HepG2 (cell line): ENCODE data around the gene UBE2M. TPM values are rescaled to one million over a fixed set of nuclear protein-coding genes. Genes with fewer than 3 reads are reported as not detected.

Source experiments
- HIVEP1 ChIP-seq: sonication (generic); formaldehyde crosslinking; IDR thresholded peaks from 2 replicates; pipeline ENCODE4 v1.4.0; 2020; ENCODE audit warnings: mild to moderate bottlenecking, missing genetic modification reagents
- HOXA7 ChIP-seq: sonication (generic); formaldehyde crosslinking; IDR thresholded peaks from 2 replicates; pipeline ENCODE4 v1.8.1; 2022; ENCODE audit warnings: mild to moderate bottlenecking, missing genetic modification reagents, moderate library complexity
- KIAA2018 ChIP-seq: sonication (generic); formaldehyde crosslinking; IDR thresholded peaks from 2 replicates; pipeline ENCODE4 v1.5.0; 2020; ENCODE audit warnings: mild to moderate bottlenecking, missing genetic modification reagents, borderline replicate concordance
- NFRKB ChIP-seq: fragments of 450-650 bp; IDR thresholded peaks from 2 replicates; pipeline ENCODE4 v1.6.1; 2017
- PAF1 ChIP-seq: IDR thresholded peaks from 2 replicates; pipeline ENCODE4 v1.6.1; 2016; ENCODE audit warnings: missing genetic modification reagents, missing compliant biosample characterization
- POGZ ChIP-seq: sonication (generic); formaldehyde crosslinking; IDR thresholded peaks from 2 replicates; pipeline ENCODE4 v1.4.0; 2020; ENCODE audit warnings: mild to moderate bottlenecking, missing genetic modification reagents
- POLR2G ChIP-seq: fragments of 200-400 bp; formaldehyde crosslinking; IDR thresholded peaks from 2 replicates; pipeline ENCODE4 v1.6.1; 2018; ENCODE audit warnings: mild to moderate bottlenecking, low read depth, low read length, moderate library complexity
- SIN3B ChIP-seq: fragments of 150-350 bp; IDR thresholded peaks from 2 replicates; pipeline ENCODE4 v1.6.1; 2014; ENCODE audit warnings: low read length
- SRSF1 ChIP-seq: fragments of 200-400 bp; formaldehyde crosslinking; optimal IDR thresholded peaks from 2 replicates; pipeline ENCODE3; 2017; ENCODE audit warnings: mild to moderate bottlenecking, low read depth, low read length, moderate library complexity
- TAF1 ChIP-seq: sonication (generic); formaldehyde crosslinking; IDR thresholded peaks from 2 replicates; pipeline ENCODE4 v1.4.0; 2020; ENCODE audit warnings: missing genetic modification reagents
- XRCC5 ChIP-seq: fragments of 200-400 bp; formaldehyde crosslinking; optimal IDR thresholded peaks from 2 replicates; pipeline ENCODE3; 2017; ENCODE audit warnings: mild to moderate bottlenecking, low read length
- YEATS2 ChIP-seq: sonication (generic); formaldehyde crosslinking; IDR thresholded peaks from 2 replicates; pipeline ENCODE4 v1.4.0; 2020; ENCODE audit warnings: missing genetic modification reagents, borderline replicate concordance
- ZFP36L1 ChIP-seq: sonication (generic); formaldehyde crosslinking; IDR thresholded peaks from 2 replicates; pipeline ENCODE4 v1.8.0; 2022; ENCODE audit warnings: mild to moderate bottlenecking, missing genetic modification reagents, moderate library complexity
- ZNF180 ChIP-seq: sonication (generic); formaldehyde crosslinking; IDR thresholded peaks from 2 replicates; pipeline ENCODE4 v1.4.0; 2020; ENCODE audit warnings: low read depth, missing genetic modification reagents, borderline replicate concordance
- ZNF253 ChIP-seq: sonication (generic); formaldehyde crosslinking; IDR thresholded peaks from 2 replicates; pipeline ENCODE4 v1.8.0; 2022; ENCODE audit warnings: mild to moderate bottlenecking, missing genetic modification reagents, borderline replicate concordance
- ZNF639 ChIP-seq: conservative IDR thresholded peaks from 2 replicates; pipeline ENCODE4 v1.6.1; 2018; ENCODE audit warnings: missing genetic modification reagents
- ZNF775 ChIP-seq: sonication (generic); formaldehyde crosslinking; IDR thresholded peaks from 2 replicates; pipeline ENCODE4 v1.4.0; 2020; ENCODE audit warnings: missing genetic modification reagents, mild to moderate bottlenecking, moderate library complexity, borderline replicate concordance
- ZSCAN22 ChIP-seq: sonication (generic); formaldehyde crosslinking; IDR thresholded peaks from 2 replicates; pipeline ENCODE4 v1.4.0; 2020; ENCODE audit warnings: mild to moderate bottlenecking, missing genetic modification reagents
- polyA plus RNA-seq, 8 experiments: library from polyadenylated mRNA; depleted of rRNA in 3 of 8; stranded (reverse) in 7 of 8; unstranded in 1 of 8; fragments of >200 nt; fragmentation: Illumina TruSeq in 4 of 8; extraction: Trizol in 4 of 8; gene quantifications; 2 replicates each; pipeline versions ENCODE4 v1.2.1 to v1.2.3, GENCODE V29; 2011 to 2016; ENCODE audit warnings: low read depth in 4 of 8, missing spikeins in 1 of 8, mixed read lengths in 1 of 8; ENCODE audit not compliant: insufficient read depth in 1 of 8
- total RNA-seq, 5 experiments: library from RNA; depleted of rRNA; stranded (reverse); fragments of >200 nt; fragmentation: Illumina TruSeq; extraction: Trizol; gene quantifications; 2 replicates each; pipeline ENCODE4 v1.2.3, GENCODE V29; 2016; ENCODE audit warnings: low read depth in 1 of 5
- TF ChIP-seq, protein P1 (sequence below): sonication (generic); formaldehyde crosslinking; IDR thresholded peaks from 2 replicates; pipeline ENCODE4 v1.4.0; 2020; ENCODE audit warnings: mild to moderate bottlenecking, missing genetic modification reagents

UBE2M gene
- total and polyA plus RNA-seq, 2 of the 13 experiments (the other 11 are each of a cell fraction or from before 2014, with no cell fraction given): 36.2 to 50.3 TPM

DNA sequence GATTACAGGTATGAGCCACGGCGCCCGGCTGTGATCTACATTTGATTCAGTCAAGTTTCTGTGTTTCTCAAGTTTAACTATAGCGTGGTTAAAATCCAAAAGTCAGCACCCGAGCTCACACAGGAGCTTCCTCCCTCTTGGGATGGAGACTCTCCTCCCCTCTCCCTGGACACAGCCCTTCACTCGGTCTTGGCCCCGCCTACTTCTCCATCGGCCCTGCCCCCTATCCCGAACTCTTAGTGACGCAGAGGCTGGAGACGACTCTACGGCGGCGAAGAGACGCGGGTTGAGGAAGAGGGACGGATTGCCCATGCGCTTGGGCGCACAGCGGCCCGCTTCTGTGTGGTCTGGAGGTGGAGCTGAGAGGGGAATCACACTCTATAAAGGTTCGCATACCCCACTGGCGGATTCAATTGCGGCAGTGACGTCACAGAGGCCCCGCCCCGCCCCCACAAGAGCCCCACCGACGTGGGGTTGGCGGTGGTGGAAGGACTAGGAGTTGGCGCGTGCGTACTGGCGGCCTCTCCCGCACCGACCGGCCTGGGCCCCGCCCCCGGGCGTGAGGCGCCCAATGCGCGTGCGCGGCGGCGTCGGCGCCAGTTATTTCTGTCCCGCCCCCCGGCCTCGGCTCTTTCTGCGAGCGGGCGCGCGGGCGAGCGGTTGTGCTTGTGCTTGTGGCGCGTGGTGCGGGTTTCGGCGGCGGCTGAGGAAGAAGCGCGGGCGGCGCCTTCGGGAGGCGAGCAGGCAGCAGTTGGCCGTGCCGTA, 14.4 kb downstream of the UBE2M start, which contains the start of gene TRIM28 (continued):
- no peak for TF ChIP-seq KIAA2018 (CRISPR knock-in tag)
- TF ChIP-seq ZNF775: no peak
- peak; percentile 81; the same call in 1 of the 2 replicates for TF ChIP-seq ZSCAN22 (CRISPR knock-in tag)
- peak; percentile 64 for TF ChIP-seq TAF1 (CRISPR knock-in tag)
- TF ChIP-seq POGZ (CRISPR knock-in tag): 0 out of 2 replicates have a peak, but pooled peaks have one; percentile 6
- TF ChIP-seq NFRKB: no peak
- TF ChIP-seq ZNF639 (CRISPR knock-in tag): no peak; the same call in 1 of the 2 replicates
- TF ChIP-seq SIN3B: no peak
- no peak for TF ChIP-seq PAF1 (CRISPR knock-in tag)
- 0 out of 2 replicates have a peak, but pooled peaks have one; percentile 38 for TF ChIP-seq ZNF253 (CRISPR knock-in tag)
- no peak for TF ChIP-seq XRCC5
- no peak for TF ChIP-seq HOXA7 (CRISPR knock-in tag)
- TF ChIP-seq ZNF180: no peak
- TF ChIP-seq ZFP36L1 (CRISPR knock-in tag): no peak
- TF ChIP-seq POLR2G: peak; percentile 98
- no peak for TF ChIP-seq SRSF1
- TF ChIP-seq, protein P1, sequence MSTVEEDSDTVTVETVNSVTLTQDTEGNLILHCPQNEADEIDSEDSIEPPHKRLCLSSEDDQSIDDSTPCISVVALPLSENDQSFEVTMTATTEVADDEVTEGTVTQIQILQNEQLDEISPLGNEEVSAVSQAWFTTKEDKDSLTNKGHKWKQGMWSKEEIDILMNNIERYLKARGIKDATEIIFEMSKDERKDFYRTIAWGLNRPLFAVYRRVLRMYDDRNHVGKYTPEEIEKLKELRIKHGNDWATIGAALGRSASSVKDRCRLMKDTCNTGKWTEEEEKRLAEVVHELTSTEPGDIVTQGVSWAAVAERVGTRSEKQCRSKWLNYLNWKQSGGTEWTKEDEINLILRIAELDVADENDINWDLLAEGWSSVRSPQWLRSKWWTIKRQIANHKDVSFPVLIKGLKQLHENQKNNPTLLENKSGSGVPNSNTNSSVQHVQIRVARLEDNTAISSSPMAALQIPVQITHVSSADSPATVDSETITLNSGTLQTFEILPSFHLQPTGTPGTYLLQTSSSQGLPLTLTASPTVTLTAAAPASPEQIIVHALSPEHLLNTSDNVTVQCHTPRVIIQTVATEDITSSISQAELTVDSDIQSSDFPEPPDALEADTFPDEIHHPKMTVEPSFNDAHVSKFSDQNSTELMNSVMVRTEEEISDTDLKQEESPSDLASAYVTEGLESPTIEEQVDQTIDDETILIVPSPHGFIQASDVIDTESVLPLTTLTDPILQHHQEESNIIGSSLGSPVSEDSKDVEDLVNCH: no peak
- no peak for TF ChIP-seq HIVEP1 (CRISPR knock-in tag)
- peak; percentile 81; the same call in 1 of the 2 replicates for TF ChIP-seq YEATS2 (CRISPR knock-in tag)
